ENCODE measurements around the gene COX6B1. TPM values are rescaled to one million over a fixed set of nuclear protein-coding genes. Genes with fewer than 3 reads are reported as not detected.
"Not testable (repeated sequence)": the region's sequence is repeated elsewhere in the genome, so short reads cannot be mapped to it uniquely, and the experiment has no call there.

COX6B1 gene
- total RNA-seq, 6 experiments from 2014 or later: 375 to 463 (median 413) TPM

DNA sequence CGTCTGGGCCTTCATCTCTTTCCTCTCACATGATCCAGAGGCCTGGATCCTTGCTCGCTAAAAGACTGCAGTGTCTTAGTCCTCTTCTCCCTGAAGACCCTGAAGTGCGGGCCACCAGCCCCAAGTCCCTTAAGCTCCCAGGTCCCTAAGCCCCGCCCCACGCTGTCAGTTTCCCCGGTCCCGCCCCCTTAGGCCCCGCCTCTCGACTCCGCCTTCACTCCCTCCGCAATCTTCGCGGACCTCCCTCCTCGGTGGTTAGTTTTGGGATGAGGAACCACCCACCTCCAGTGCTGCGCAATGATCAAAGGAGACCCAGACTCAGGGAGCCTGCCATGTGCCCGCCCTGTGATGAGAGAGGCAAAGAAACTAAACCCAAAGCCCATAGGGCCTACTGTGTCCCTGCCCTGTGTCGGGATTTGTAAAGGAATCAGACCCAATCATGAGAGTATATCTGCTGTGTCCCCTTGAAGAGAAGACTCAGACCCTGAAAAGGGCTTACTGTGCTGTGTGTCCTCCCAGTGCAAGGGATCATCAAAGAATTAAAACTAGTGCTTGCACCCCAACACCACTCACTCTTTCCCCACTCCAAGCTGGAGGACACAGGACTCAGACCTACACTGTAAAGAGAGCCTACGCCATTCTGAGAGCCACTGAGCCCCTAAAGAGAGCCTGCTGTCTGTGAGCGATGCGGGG lies 3.0 kb upstream of the COX6B1 start:
- TF ChIP-seq, protein P1, sequence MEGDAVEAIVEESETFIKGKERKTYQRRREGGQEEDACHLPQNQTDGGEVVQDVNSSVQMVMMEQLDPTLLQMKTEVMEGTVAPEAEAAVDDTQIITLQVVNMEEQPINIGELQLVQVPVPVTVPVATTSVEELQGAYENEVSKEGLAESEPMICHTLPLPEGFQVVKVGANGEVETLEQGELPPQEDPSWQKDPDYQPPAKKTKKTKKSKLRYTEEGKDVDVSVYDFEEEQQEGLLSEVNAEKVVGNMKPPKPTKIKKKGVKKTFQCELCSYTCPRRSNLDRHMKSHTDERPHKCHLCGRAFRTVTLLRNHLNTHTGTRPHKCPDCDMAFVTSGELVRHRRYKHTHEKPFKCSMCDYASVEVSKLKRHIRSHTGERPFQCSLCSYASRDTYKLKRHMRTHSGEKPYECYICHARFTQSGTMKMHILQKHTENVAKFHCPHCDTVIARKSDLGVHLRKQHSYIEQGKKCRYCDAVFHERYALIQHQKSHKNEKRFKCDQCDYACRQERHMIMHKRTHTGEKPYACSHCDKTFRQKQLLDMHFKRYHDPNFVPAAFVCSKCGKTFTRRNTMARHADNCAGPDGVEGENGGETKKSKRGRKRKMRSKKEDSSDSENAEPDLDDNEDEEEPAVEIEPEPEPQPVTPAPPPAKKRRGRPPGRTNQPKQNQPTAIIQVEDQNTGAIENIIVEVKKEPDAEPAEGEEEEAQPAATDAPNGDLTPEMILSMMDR (IDR thresholded peaks at IDR 0.05): no peak
- Mint-ChIP-seq H3K27ac (peak overlapping the region; percentile 86), H3K27me3 (ENCODE audit: insufficient read depth) (no peaks in the 10 kb centered on the region), H3K36me3 (ENCODE audit: low read depth) (peaks cover 10% of the 10 kb centered on the region), H3K4me1 (ENCODE audit: low read depth) (peaks cover 38% of the 10 kb centered on the region), H3K9me3 (no peaks in the 10 kb centered on the region), H3K4me3 (peak overlapping the region; percentile 79)
- no peak for DNase-seq

DNA sequence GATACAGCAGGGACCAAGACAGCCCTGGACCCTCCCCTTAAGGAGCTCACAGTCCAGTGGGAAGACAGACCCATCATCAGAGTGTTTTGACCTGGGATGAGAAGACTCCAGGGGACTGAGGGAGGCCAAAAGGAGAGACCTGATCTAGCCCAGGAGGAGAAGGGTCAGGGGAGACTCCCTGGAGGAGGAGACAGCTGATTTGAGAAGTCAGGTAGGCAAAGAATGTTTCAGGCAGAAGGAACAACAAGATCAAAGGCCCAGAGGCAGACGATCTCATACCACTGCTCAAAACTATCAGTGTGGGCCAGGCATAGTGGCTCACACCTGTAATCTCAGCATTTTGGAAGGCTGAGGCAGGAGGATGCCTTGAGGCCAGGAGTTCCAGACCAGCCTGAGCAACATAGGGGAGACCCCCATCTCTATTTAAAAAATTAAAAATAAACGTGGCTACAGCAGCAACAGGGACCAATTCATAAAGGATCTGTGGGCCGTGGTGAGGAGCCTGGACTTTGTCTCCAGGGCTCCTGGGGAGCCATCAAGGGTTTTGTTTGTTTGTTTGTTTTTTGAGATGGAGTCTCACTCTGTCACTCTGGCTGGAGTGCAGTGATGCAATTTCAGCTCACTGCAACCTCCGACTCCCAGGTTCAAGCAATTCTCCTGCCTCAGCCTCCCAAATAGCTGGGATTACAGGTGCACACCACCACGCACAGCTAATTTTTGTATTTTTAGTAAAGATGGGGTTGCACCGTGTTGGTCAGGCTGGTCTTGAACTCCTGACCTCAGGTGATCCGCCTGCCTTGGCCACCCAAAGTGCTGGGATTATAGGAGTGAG lies 2.2 kb upstream of the COX6B1 start:
- no peak overlapping the region for H3K4me3 Mint-ChIP-seq
- H3K27me3 Mint-ChIP-seq (ENCODE audit: insufficient read depth): no peaks in the 10 kb centered on the region
- peaks cover 38% of the 10 kb centered on the region for H3K4me1 Mint-ChIP-seq (ENCODE audit: low read depth)
- H3K27ac Mint-ChIP-seq: peak overlapping the region; percentile 86
- TF ChIP-seq, protein P1 (IDR thresholded peaks at IDR 0.05): no peak
- H3K9me3 Mint-ChIP-seq: no peaks in the 10 kb centered on the region
- DNase-seq: no peak
- H3K36me3 Mint-ChIP-seq (ENCODE audit: low read depth): peaks cover 10% of the 10 kb centered on the region

DNA sequence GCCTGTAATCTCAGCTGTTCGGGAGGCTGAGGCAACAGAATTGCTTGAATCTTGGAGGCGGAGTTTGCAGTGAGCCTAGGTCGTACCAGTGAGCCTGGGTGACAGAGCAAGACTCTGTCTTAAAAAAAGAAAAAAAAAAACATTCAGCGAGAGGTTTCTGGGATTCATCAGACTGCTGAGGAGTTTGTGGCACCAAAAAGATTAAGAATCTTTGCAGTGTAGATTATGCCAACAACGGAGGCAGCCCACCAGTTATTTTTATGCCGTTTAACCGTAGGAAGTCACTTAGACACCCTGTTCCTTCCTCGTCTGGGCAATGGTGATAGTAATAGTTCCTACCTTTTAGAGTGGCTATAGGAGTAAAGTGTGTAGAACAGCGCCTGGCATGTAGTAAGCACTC lies 2.5 kb downstream of the COX6B1 start:
- Mint-ChIP-seq H3K4me1 (ENCODE audit: low read depth) (peaks cover 18% of the 10 kb centered on the region), H3K27me3 (ENCODE audit: insufficient read depth) (no peaks in the 10 kb centered on the region), H3K36me3 (ENCODE audit: low read depth) (peaks cover 16% of the 10 kb centered on the region), H3K27ac (no peak overlapping the region), H3K9me3 (no peaks in the 10 kb centered on the region), H3K4me3 (no peak overlapping the region)
- TF ChIP-seq, protein P1 (IDR thresholded peaks at IDR 0.05): no peak
- DNase-seq: no peak

DNA sequence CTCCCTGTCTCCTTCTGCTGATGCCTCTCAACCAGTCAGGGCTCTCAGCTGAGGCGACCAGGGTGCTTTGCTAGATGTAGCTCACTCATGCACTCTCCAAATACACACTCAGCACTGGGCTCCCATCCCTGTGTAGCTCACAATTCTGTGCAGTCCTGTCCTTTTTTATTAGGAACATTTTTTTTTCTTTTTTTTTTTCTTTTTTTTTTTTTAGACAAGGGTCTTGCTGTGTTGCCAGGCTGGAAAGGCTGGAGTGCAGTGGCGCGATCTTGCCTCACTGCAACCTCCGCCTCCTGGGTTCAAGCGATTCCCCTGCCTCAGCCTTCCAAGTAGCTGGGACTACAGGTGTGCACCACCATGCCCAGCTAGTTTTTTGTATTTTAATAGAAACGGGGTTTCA lies 6.7 kb downstream of the COX6B1 start:
- peaks cover 20% of the 10 kb centered on the region for H3K36me3 Mint-ChIP-seq (ENCODE audit: low read depth)
- not testable (repeated sequence) for H3K27ac Mint-ChIP-seq; H3K27me3 Mint-ChIP-seq (ENCODE audit: insufficient read depth); H3K4me3 Mint-ChIP-seq; H3K4me1 Mint-ChIP-seq (ENCODE audit: low read depth); DNase-seq; H3K9me3 Mint-ChIP-seq

DNA sequence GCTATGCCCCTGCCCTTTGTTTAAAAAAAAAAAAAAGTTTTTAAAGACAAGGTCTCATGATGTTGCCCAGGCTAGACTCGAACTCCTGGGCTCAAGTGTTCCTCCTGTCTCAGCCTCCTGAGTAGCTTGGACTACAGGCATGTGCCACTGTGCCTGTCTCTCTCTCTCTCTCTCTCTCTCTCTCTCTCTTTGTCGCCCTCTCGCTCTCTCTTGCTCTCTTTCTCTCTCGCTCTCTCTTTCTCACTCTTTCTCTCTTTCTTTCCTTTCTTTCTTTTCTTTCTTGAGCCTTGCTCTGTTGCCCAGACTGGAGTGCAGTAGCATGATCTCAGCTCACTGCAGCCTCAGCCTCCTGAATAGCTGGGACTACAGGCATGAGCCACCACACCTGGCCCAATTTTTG lies 7.5 kb downstream of the COX6B1 start:
- Mint-ChIP-seq H3K27ac (no peak overlapping the region), H3K9me3 (no peaks in the 10 kb centered on the region), H3K4me3 (no peak overlapping the region), H3K36me3 (ENCODE audit: low read depth) (peaks cover 22% of the 10 kb centered on the region), H3K4me1 (ENCODE audit: low read depth) (no peaks in the 10 kb centered on the region), H3K27me3 (ENCODE audit: insufficient read depth) (no peaks in the 10 kb centered on the region)
- no peak for DNase-seq
- TF ChIP-seq, protein P1 (IDR thresholded peaks at IDR 0.05): no peak

DNA sequence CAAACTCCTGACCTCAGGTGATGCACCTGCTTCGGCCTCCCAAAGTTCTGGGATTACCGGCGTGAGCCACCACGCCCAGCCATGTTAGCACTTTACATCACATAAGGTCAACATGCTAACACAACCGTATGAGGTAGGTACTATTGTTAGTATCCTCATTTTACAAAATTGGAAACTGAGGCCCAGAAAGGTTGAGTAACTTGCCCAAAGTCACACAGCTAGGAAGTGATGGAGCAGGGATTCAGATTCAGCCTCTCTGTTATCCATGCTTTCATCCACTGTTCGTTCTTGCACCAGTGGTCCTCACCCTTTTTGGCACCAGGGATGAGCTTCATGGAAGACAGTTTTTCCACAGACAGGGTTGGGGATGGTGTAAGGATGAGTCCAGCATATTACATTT lies 8.6 kb downstream of the COX6B1 start:
- DNase-seq: no peak
- Mint-ChIP-seq H3K4me1 (ENCODE audit: low read depth) (no peaks in the 10 kb centered on the region), H3K27me3 (ENCODE audit: insufficient read depth) (no peaks in the 10 kb centered on the region; the same call in 1 of the 2 replicates), H3K27ac (no peak overlapping the region), H3K9me3 (no peaks in the 10 kb centered on the region), H3K36me3 (ENCODE audit: low read depth) (peaks cover 28% of the 10 kb centered on the region), H3K4me3 (no peak overlapping the region)
- TF ChIP-seq, protein P1 (IDR thresholded peaks at IDR 0.05): no peak
